ENCODE data around the gene DISP3.

The DISP3 gene

DNA sequence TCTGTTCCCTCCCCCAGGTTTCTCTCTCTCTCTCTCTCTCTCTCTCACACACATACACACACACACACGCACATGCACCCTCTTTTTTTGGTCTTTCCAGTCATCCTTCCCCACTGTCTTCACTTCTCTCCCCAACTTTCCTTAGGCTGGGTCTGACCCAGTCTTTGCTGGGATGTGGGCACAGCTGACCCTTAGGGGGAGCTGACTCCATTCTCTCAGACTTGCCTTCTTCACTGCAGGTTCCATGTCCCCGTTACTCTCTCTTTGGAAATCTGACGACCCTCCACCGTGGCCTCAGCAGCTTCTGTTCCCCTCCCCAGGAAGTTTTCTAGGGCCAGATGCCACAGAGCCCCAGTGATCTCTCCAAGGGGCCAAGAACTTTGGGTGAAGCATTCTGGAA lies 2.1 kb downstream of the DISP3 start:
- Histone ChIP-seq H3K4me3 (ENCODE audit: low read depth in 1 of 2, low read length in 2 of 2) (no peak overlapping the region), H3K27me3 (ENCODE audit: low read depth, low read length) (peaks cover 34% of the 10 kb centered on the region), H3K9me3 (ENCODE audit: control insufficient read depth in 1 of 2, low read length in 2 of 2) (no peaks in the 10 kb centered on the region), H3K27ac (ENCODE audit: low read length) (no peak overlapping the region), H3K36me3 (ENCODE audit: control insufficient read depth in 1 of 2, insufficient read depth in 2 of 2, low read length in 2 of 2) (no peaks in the 10 kb centered on the region), H3K4me1 (ENCODE audit: control insufficient read depth in 1 of 2, insufficient read depth in 2 of 2, low read length in 2 of 2) (peaks cover 0 to 20% of the 10 kb centered on the region in 2 donors)

DNA sequence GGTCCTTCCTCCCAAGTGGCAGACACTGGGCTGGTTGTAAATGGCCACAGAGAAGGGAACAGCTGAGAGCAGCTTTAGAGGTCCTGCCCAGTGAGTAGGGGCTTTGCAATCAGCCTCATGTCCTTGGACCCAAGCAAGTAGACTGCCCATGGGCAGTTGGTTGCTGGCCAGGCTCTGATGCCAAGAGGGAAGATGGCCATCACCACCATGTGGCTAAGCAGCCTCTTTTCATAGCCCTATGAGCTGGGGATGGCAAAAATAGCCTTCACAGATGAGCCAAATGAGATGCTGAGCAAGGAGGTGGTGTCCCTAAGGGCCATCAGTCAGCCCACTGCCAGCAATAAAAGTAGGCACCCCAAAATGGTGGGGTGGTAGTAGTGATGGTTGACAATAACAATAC lies 3.2 kb downstream of the DISP3 start:
- Histone ChIP-seq H3K4me3 (ENCODE audit: low read depth in 1 of 2, low read length in 2 of 2) (no peak overlapping the region), H3K9me3 (ENCODE audit: control insufficient read depth in 1 of 2, low read length in 2 of 2) (no peaks in the 10 kb centered on the region), H3K27me3 (ENCODE audit: low read depth, low read length) (peaks cover 34% of the 10 kb centered on the region), H3K36me3 (ENCODE audit: control insufficient read depth in 1 of 2, insufficient read depth in 2 of 2, low read length in 2 of 2) (no peaks in the 10 kb centered on the region), H3K27ac (ENCODE audit: low read length) (no peak overlapping the region), H3K4me1 (ENCODE audit: control insufficient read depth in 1 of 2, insufficient read depth in 2 of 2, low read length in 2 of 2) (peaks cover 0 to 20% of the 10 kb centered on the region in 2 donors)

DNA sequence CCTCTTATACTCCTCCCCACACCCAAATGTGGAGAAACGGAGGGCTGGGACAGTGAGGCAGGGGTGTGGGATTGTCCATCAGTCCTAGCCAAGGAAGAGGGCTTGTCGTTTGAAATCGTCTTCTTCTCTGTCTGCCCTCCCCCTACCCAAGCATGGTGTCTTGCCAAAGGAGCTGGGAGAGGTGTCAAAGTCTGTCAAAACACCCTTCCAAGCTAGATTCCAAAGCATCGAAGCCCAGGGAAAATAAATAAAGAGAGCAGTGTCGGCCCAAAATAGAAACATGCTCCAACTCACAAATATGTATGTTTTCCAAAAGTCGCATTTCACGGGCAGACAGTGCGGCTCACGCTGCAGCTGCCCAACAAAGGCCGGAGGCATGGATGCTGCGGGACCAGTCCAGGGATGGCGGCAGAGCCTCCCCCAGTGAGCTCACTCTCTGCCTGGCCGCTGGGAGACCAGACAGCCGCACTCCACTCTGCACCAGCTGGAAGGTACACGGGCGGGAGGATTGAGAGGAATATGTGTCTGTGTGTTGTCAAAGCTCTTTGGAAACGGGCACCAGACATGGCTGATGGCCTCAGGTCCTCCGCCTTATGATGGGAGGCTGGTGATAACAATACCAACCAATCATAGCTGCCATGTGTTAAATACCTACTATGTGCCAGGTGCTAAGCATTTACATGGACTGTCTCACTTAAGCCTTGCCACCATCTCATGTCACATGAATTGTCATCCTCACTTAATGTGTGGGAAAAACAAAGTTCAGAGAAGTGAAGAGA lies 3.9 kb downstream of the DISP3 start:
- Histone ChIP-seq H3K4me1 (ENCODE audit: control insufficient read depth in 1 of 2, insufficient read depth in 2 of 2, low read length in 2 of 2) (peaks cover 0 to 20% of the 10 kb centered on the region in 2 donors), H3K27me3 (ENCODE audit: low read depth, low read length) (peaks cover 30% of the 10 kb centered on the region), H3K36me3 (ENCODE audit: control insufficient read depth in 1 of 2, insufficient read depth in 2 of 2, low read length in 2 of 2) (no peaks in the 10 kb centered on the region), H3K4me3 (ENCODE audit: low read depth in 1 of 2, low read length in 2 of 2) (no peak overlapping the region), H3K9me3 (ENCODE audit: control insufficient read depth in 1 of 2, low read length in 2 of 2) (no peaks in the 10 kb centered on the region), H3K27ac (ENCODE audit: low read length) (no peak overlapping the region)

- Histone ChIP-seq H3K4me1 (ENCODE audit: control insufficient read depth in 1 of 2, insufficient read depth in 2 of 2, low read length in 2 of 2) (peaks cover 0 to 12% of the 10 kb centered on the region in 2 donors), H3K9me3 (ENCODE audit: control insufficient read depth in 1 of 2, low read length in 2 of 2) (no peaks in the 10 kb centered on the region), H3K27me3 (ENCODE audit: low read depth, low read length) (peaks cover 26% of the 10 kb centered on the region), H3K4me3 (ENCODE audit: low read depth in 1 of 2, low read length in 2 of 2) (no peak overlapping the region), H3K36me3 (ENCODE audit: control insufficient read depth in 1 of 2, insufficient read depth in 2 of 2, low read length in 2 of 2) (no peaks in the 10 kb centered on the region), H3K27ac (ENCODE audit: low read length) (no peak overlapping the region)
These were observed 4.8 kb downstream of the DISP3 start for GRCh38 chr1:11483581-11484320.

DNA sequence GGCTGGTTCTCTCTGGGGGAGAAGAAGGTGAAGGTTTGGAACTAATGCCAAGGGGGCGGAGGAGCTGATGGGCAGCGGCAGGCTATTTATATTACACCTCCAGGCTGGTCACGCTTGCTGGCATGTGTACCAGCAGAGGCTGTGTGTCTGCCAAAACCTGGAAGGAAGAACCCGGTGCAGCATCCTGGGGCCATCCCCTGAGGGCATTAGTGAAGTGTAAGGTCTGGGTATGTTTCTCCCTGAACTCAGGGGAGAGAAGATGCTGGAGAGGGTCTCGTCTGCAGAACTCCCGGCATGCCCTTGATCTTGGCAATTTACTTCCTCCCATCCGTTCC lies 5.3 kb downstream of the DISP3 start:
- no peaks in the 10 kb centered on the region for H3K36me3 ChIP-seq (ENCODE audit: control insufficient read depth in 1 of 2, insufficient read depth in 2 of 2, low read length in 2 of 2)
- H3K27me3 ChIP-seq (ENCODE audit: low read depth, low read length) = peaks cover 26% of the 10 kb centered on the region
- peaks cover 0 to 7% of the 10 kb centered on the region in 2 donors for H3K4me1 ChIP-seq (ENCODE audit: control insufficient read depth in 1 of 2, insufficient read depth in 2 of 2, low read length in 2 of 2)
- H3K27ac ChIP-seq (ENCODE audit: low read length) = no peak overlapping the region
- no peaks in the 10 kb centered on the region for H3K9me3 ChIP-seq (ENCODE audit: control insufficient read depth in 1 of 2, low read length in 2 of 2)
- H3K4me3 ChIP-seq (ENCODE audit: low read depth in 1 of 2, low read length in 2 of 2) = no peak overlapping the region

DNA sequence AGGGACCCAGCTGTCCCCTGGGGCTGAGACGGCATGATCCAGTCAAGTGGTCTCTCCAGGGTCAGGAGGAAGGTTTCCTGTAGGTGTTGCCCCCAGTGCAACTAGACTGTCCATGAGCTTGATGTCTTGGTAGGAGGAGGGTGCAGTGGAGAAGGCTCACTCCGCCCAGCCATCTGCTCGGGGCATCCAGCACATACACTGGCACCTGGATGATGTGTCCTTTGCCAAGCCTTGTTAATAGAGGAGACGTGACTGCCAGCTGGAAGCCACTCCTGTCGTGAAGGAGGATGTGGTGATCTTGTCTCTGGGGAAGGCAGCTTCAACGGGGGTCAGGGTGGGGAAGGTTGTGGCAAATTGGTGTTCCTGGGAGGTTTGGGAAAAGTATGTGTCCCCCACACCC lies 6.2 kb downstream of the DISP3 start:
- H3K27me3 ChIP-seq (ENCODE audit: low read depth, low read length) = peaks cover 25% of the 10 kb centered on the region
- no peaks in the 10 kb centered on the region for H3K9me3 ChIP-seq (ENCODE audit: control insufficient read depth in 1 of 2, low read length in 2 of 2)
- H3K27ac ChIP-seq (ENCODE audit: low read length) = no peak overlapping the region
- no peak overlapping the region for H3K4me3 ChIP-seq (ENCODE audit: low read depth in 1 of 2, low read length in 2 of 2)
- H3K36me3 ChIP-seq (ENCODE audit: control insufficient read depth in 1 of 2, insufficient read depth in 2 of 2, low read length in 2 of 2) = no peaks in the 10 kb centered on the region
- no peaks in the 10 kb centered on the region for H3K4me1 ChIP-seq (ENCODE audit: control insufficient read depth in 1 of 2, insufficient read depth in 2 of 2, low read length in 2 of 2)

- Histone ChIP-seq H3K27me3 (ENCODE audit: low read depth, low read length) (peaks cover 13% of the 10 kb centered on the region), H3K4me3 (ENCODE audit: low read depth in 1 of 2, low read length in 2 of 2) (no peak overlapping the region), H3K27ac (ENCODE audit: low read length) (no peak overlapping the region), H3K9me3 (ENCODE audit: control insufficient read depth in 1 of 2, low read length in 2 of 2) (no peaks in the 10 kb centered on the region), H3K36me3 (ENCODE audit: control insufficient read depth in 1 of 2, insufficient read depth in 2 of 2, low read length in 2 of 2) (no peaks in the 10 kb centered on the region), H3K4me1 (ENCODE audit: control insufficient read depth in 1 of 2, insufficient read depth in 2 of 2, low read length in 2 of 2) (no peaks in the 10 kb centered on the region)
These were observed 7.5 kb downstream of the DISP3 start for GRCh38 chr1:11486231-11487009.

DNA sequence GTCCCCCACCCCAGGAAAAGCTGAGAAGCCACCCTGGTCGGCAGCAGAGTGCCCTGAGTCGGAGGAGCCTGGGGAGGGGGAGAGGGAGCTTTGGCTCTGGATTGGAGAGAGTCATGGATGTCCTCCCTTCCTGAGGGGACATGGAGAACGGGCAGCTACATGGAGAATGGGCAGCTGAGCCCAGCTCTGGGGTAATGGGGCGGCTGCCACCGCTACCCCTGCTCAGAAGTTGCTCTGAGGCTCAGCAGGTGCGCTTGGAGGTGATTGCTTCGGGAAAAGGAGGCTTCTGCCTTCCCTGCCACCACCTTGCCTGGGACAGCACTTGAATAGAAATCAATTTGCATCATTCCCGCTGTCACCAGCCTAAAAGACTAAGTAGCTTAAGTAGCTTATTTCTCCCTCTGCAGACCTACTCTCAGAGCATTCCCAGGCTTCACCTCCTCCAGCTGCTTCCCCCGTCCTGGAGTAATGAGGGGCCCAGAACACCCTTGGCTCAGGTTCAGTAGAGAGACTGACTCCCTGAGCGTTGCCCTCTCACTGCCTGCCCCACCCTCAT lies 8.3 kb downstream of the DISP3 start:
- Histone ChIP-seq H3K4me3 (ENCODE audit: low read depth in 1 of 2, low read length in 2 of 2) (no peak overlapping the region), H3K36me3 (ENCODE audit: control insufficient read depth in 1 of 2, insufficient read depth in 2 of 2, low read length in 2 of 2) (no peaks in the 10 kb centered on the region), H3K27me3 (ENCODE audit: low read depth, low read length) (peaks cover 4% of the 10 kb centered on the region), H3K4me1 (ENCODE audit: control insufficient read depth in 1 of 2, insufficient read depth in 2 of 2, low read length in 2 of 2) (no peaks in the 10 kb centered on the region), H3K9me3 (ENCODE audit: control insufficient read depth in 1 of 2, low read length in 2 of 2) (no peaks in the 10 kb centered on the region), H3K27ac (ENCODE audit: low read length) (no peak overlapping the region)

GRCh38 chr1:11488201-11488770 lies 9.3 kb downstream of the DISP3 start:
- Histone ChIP-seq H3K27me3 (ENCODE audit: low read depth, low read length) (no peaks in the 10 kb centered on the region), H3K9me3 (ENCODE audit: control insufficient read depth in 1 of 2, low read length in 2 of 2) (peaks cover 0 to 3% of the 10 kb centered on the region in 2 donors), H3K4me1 (ENCODE audit: control insufficient read depth in 1 of 2, insufficient read depth in 2 of 2, low read length in 2 of 2) (no peaks in the 10 kb centered on the region), H3K36me3 (ENCODE audit: control insufficient read depth in 1 of 2, insufficient read depth in 2 of 2, low read length in 2 of 2) (no peaks in the 10 kb centered on the region), H3K27ac (ENCODE audit: low read length) (no peak overlapping the region), H3K4me3 (ENCODE audit: low read depth in 1 of 2, low read length in 2 of 2) (no peak overlapping the region)

GRCh38 chr1:11488966-11489625 lies 10.1 kb downstream of the DISP3 start:
- H3K9me3 ChIP-seq (ENCODE audit: control insufficient read depth in 1 of 2, low read length in 2 of 2) = peaks cover 0 to 3% of the 10 kb centered on the region in 2 donors
- no peak overlapping the region for H3K27ac ChIP-seq (ENCODE audit: low read length)
- no peaks in the 10 kb centered on the region for H3K36me3 ChIP-seq (ENCODE audit: control insufficient read depth in 1 of 2, insufficient read depth in 2 of 2, low read length in 2 of 2)
- H3K27me3 ChIP-seq (ENCODE audit: low read depth, low read length) = no peaks in the 10 kb centered on the region
- no peaks in the 10 kb centered on the region for H3K4me1 ChIP-seq (ENCODE audit: control insufficient read depth in 1 of 2, insufficient read depth in 2 of 2, low read length in 2 of 2)
- no peak overlapping the region for H3K4me3 ChIP-seq (ENCODE audit: low read depth in 1 of 2, low read length in 2 of 2)
